Measurements from ENCODE around the gene FBXO42.

Gene FBXO42

GRCh38 chr1:16245476-16246196 lies 106.6 kb downstream of the FBXO42 start:
- in situ Hi-C loops (cut with HindIII; ENCODE audit: low sequenced_read_pairs): loop anchor here (25.0 kb wide), 1 partner anchor 183 kb away; the partner anchor contains the start of gene FAM131C

- in situ Hi-C loops (cut with HindIII; ENCODE audit: low sequenced_read_pairs): loop anchor here (25.0 kb wide), 1 partner anchor 182 kb away; the partner anchor contains the start of gene FAM131C
Observed at GRCh38 chr1:16244650-16245285, 107.5 kb downstream of the FBXO42 start.

- in situ Hi-C loops (cut with HindIII; ENCODE audit: low sequenced_read_pairs): loop anchor here (25.0 kb wide), 1 partner anchor 182 kb away; the partner anchor contains the start of gene FAM131C
Observed at GRCh38 chr1:16243936-16244649, 108.2 kb downstream of the FBXO42 start.

- in situ Hi-C loops (cut with HindIII; ENCODE audit: low sequenced_read_pairs): loop anchor here (25.0 kb wide), 1 partner anchor 181 kb away; the partner anchor contains the start of gene FAM131C
Observed at GRCh38 chr1:16243215-16243610, 109.1 kb downstream of the FBXO42 start.

- in situ Hi-C loops (cut with HindIII; ENCODE audit: low sequenced_read_pairs): loop anchor here (25.0 kb wide), 1 partner anchor 180 kb away; the partner anchor contains the start of gene FAM131C
Observed at GRCh38 chr1:16242556-16243214, 109.6 kb downstream of the FBXO42 start.

- in situ Hi-C loops (cut with HindIII; ENCODE audit: low sequenced_read_pairs): loop anchor here (25.0 kb wide), 1 partner anchor 179 kb away; the partner anchor contains the start of gene FAM131C
Observed at GRCh38 chr1:16241221-16241708, 111.0 kb downstream of the FBXO42 start.

- in situ Hi-C loops (cut with HindIII; ENCODE audit: low sequenced_read_pairs): loop anchor here (25.0 kb wide), 1 partner anchor 178 kb away; the partner anchor contains the start of gene FAM131C
Observed at GRCh38 chr1:16239972-16240491, 112.2 kb downstream of the FBXO42 start.

GRCh38 chr1:16237343-16237830 lies 114.9 kb downstream of the FBXO42 start:
- in situ Hi-C loops (cut with HindIII; ENCODE audit: low sequenced_read_pairs): loop anchor here (25.0 kb wide), 1 partner anchor 175 kb away; the partner anchor contains the start of gene FAM131C

GRCh38 chr1:16236511-16237342 lies 115.6 kb downstream of the FBXO42 start, which contains the start of gene CPLANE2:
Gene CPLANE2 (minus strand): TSS chr1:16237183. CDS start chr1:16236742, 441 bp downstream.
- in situ Hi-C loops (cut with HindIII; ENCODE audit: low sequenced_read_pairs): loop anchor here (25.0 kb wide), 1 partner anchor 174 kb away; the partner anchor contains the start of gene FAM131C

GRCh38 chr1:16235944-16236510 lies 116.3 kb downstream of the FBXO42 start:
- in situ Hi-C loops (cut with HindIII; ENCODE audit: low sequenced_read_pairs): loop anchor here (25.0 kb wide), 1 partner anchor 174 kb away; the partner anchor contains the start of gene FAM131C

- in situ Hi-C loops (cut with HindIII; ENCODE audit: low sequenced_read_pairs): loop anchor here (25.0 kb wide), 1 partner anchor 173 kb away; the partner anchor contains the start of gene FAM131C
Observed at GRCh38 chr1:16235347-16235746, 116.9 kb downstream of the FBXO42 start.

- in situ Hi-C loops (cut with HindIII; ENCODE audit: low sequenced_read_pairs): loop anchor here (25.0 kb wide), 1 partner anchor 171 kb away; the partner anchor contains the start of gene FAM131C
Observed at GRCh38 chr1:16233431-16233830, 118.8 kb downstream of the FBXO42 start.

- in situ Hi-C loops (cut with HindIII; ENCODE audit: low sequenced_read_pairs): loop anchor here (25.0 kb wide), 1 partner anchor 170 kb away; the partner anchor contains the start of gene FAM131C
Observed at GRCh38 chr1:16232316-16232710, 120.0 kb downstream of the FBXO42 start.

GRCh38 chr1:16231331-16232315 lies 120.7 kb downstream of the FBXO42 start:
- in situ Hi-C loops (cut with HindIII; ENCODE audit: low sequenced_read_pairs): loop anchor here (25.0 kb wide), 1 partner anchor 169 kb away; the partner anchor contains the start of gene FAM131C

GRCh38 chr1:16230744-16231143 lies 121.5 kb downstream of the FBXO42 start:
- in situ Hi-C loops (cut with HindIII; ENCODE audit: low sequenced_read_pairs): loop anchor here (25.0 kb wide), 1 partner anchor 168 kb away; the partner anchor contains the start of gene FAM131C

GRCh38 chr1:16229976-16230740 lies 122.1 kb downstream of the FBXO42 start:
- in situ Hi-C loops (cut with HindIII; ENCODE audit: low sequenced_read_pairs): loop anchor here (25.0 kb wide), 1 partner anchor 168 kb away; the partner anchor contains the start of gene FAM131C
